GM19372 (cell line): ENCODE results near the gene PLCL2.

Experiments used
- ATAC-seq: cut with Tn5 transposase; IDR thresholded peaks from one replicate; pipeline ENCODE4 v1.9.1; 2021; ENCODE audit warnings: mild to moderate bottlenecking, low read depth, moderate library complexity; ENCODE audit not compliant: unreplicated experiment

The PLCL2 gene

GRCh38 chr3:17062736-17063135 is 178.0 kb downstream of the PLCL2 start:
- no peak for ATAC-seq

GRCh38 chr3:17063596-17063995 is 178.8 kb downstream of the PLCL2 start:
- ATAC-seq, result no peak

- no peak for ATAC-seq
These were observed 180.6 kb downstream of the PLCL2 start for GRCh38 chr3:17065315-17065714.

GRCh38 chr3:17065881-17066280 is 181.1 kb downstream of the PLCL2 start:
- ATAC-seq, result no peak

GRCh38 chr3:17069754-17070153 is 185.0 kb downstream of the PLCL2 start:
- ATAC-seq, result no peak

GRCh38 chr3:17070161-17070959 is 185.6 kb downstream of the PLCL2 start:
- ATAC-seq, result no peak

- ATAC-seq, result no peak
These were observed 189.8 kb downstream of the PLCL2 start for GRCh38 chr3:17074559-17074958.

- ATAC-seq, result no peak
These were observed 190.6 kb downstream of the PLCL2 start for GRCh38 chr3:17075358-17075757.

GRCh38 chr3:17075907-17076306 is 191.2 kb downstream of the PLCL2 start:
- no peak for ATAC-seq

GRCh38 chr3:17076940-17077605 is 192.3 kb downstream of the PLCL2 start:
- ATAC-seq, result no peak

- ATAC-seq, result no peak
These were observed 192.9 kb downstream of the PLCL2 start for GRCh38 chr3:17077606-17078005.

- no peak for ATAC-seq
These were observed 194.2 kb downstream of the PLCL2 start for GRCh38 chr3:17078926-17079465.

GRCh38 chr3:17079933-17080332 is 195.2 kb downstream of the PLCL2 start:
- no peak for ATAC-seq

GRCh38 chr3:17081520-17081919 is 196.8 kb downstream of the PLCL2 start:
- no peak for ATAC-seq

GRCh38 chr3:17087509-17087908 is 202.8 kb downstream of the PLCL2 start:
- no peak for ATAC-seq

- no peak for ATAC-seq
These were observed 203.3 kb downstream of the PLCL2 start for GRCh38 chr3:17088017-17088416.

GRCh38 chr3:17088602-17089313 is 204.0 kb downstream of the PLCL2 start:
- ATAC-seq, result no peak

- no peak for ATAC-seq
These were observed 204.6 kb downstream of the PLCL2 start for GRCh38 chr3:17089314-17089700.

GRCh38 chr3:17090280-17090983 is 205.7 kb downstream of the PLCL2 start:
- ATAC-seq, result no peak

- ATAC-seq, result no peak
These were observed 207.3 kb downstream of the PLCL2 start for GRCh38 chr3:17091910-17092582.
